Stimulated activated CD4-positive, alpha-beta T cell treated with anti-CD3 and anti-CD28 coated beads, Interleukin-1b, Interleukin-23, amount 100 ng/mL, for 48 hours (primary cell): ENCODE data around the gene CKLF.
"Not testable (repeated sequence)": the region's sequence is repeated elsewhere in the genome, so short reads cannot be mapped to it uniquely, and the experiment has no call there.

Experiments used
- DNase-seq: peaks from one replicate; pipeline ENCODE4 v3.0.0-alpha.2; 2020

The CKLF gene

GRCh38 chr16:66601471-66601870, 49.1 kb downstream of the CKLF start:
- DNase-seq: no peak

DNA sequence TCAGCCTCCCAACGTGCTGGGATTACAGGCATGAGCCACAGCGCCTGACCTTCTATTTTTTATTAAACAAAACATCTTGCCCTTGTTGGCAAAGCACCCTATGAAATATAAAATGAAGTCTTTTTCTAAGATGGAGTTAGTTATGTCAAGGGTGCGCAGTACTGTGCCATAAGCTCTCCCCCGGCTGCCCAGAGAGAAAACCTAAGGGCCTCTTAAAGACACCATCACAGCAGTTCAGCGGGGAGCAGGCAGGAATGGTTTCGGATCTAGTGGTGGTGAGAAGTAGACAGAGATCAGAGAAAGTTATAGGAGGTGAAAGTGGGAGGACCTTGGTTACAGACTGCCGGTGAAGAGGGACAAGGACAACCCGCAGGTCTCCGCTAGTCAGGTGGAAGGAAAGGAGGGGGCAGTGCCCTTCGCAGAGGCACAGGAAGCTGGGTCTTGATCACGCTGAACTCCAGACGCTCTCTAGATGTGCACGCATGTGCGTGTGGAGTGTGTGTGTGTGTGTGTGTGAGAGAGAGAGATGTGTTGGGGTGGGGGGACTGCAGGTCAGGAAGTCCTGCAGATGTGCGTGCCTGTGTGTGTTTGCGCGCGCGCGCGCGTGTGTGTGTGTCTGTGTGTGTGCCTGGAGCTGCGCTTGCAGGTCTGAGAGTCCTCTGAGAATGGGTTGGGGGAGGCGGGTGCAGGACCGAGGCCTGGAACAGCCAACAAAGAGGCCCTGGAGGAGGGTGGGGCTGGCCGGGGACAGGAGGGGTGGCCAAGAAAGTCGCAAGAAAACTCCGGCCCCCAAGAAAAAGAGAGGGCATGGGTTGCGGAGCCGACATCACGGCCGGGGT, 51.4 kb downstream of the CKLF start:
- peak; percentile 73 for DNase-seq

GRCh38 chr16:66604376-66605176, 52.2 kb downstream of the CKLF start, which contains the start of gene CMTM3:
TSS of gene CMTM3 (plus strand) at chr16:66604704. CDS start at chr16:66604806, 102 bp downstream.
- peak; percentile 69 for DNase-seq

- DNase-seq: peak; percentile 17
Observed at GRCh38 chr16:66605177-66605978, 53.0 kb downstream of the CKLF start.

DNA sequence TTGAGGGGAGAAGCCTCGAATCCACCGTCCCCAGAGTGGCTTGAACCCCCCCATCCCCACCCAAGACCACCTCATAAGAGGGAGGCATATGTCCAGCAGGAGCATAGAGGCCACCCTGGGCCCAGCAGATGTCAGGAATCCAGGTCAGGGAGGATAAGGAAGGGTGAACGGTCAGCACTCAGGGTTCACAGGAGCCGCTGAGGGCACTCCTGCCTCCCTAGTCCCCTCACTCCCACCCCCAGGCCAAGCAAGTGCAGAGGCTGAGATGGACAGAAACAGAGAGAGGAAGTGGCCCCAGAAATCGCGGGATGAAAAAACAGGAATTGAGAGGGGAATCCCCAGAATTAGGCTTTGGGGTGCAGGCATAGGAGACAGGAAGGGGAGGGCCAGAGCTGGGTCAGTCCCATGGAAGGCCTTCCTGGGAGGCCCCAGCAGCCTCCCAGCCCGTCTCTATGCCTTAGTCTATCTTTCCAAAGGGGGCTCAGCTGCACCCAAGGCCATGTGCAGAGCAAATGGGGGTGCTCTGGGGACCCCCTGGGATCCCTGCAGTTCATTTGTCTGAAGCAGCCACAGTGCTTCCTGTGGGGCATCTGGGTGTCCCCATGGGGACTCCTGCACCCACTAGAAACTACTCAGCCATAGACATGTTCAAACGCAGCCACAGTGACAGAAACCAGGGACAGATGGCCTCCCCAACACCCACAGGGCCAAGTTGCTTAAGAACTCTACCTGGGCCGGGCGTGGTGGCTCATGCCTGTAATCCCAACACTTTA, 53.8 kb downstream of the CKLF start:
- DNase-seq: no peak

DNA sequence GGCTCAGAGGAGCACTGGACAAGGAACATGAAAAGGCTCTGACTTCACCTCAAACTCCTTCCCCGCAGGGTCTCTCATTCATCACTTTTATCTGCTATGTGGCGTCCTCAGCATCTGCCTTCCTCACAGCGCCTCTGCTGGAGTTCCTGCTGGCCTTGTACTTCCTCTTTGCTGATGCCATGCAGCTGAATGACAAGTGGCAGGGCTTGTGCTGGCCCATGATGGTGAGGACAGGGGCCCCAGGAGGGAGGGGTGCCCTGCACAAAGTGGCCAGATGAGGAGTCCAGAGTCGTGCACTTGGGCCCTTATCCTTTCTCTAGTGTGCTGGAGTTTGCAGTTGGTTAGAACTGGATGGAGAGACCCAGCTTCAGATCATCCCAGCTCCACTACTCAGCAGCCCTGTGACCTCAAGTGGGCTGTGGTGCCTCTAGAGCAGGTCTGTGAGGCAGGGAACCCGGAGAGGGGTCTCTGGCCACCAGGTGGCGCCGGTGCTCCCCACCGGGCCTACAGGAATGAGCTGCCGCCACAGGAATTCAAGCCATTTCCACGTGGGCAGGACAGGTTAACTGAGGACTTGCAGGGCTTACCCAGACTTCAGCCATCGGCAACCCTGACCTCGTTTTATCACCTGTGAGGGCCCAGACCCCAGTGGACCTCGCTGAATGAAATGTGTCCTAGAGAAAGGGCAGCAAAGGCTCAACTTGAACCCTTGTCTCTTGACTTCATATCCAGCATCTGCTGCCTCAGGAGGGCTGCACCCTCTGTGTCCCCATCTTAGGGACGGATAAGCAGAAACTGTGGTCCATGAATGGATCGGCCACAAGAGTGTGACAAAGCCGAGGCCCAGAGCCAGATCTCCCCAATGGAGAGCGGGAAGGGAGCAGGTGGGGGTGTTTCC, 56.1 kb downstream of the CKLF start:
- DNase-seq: peak; percentile 86

DNA sequence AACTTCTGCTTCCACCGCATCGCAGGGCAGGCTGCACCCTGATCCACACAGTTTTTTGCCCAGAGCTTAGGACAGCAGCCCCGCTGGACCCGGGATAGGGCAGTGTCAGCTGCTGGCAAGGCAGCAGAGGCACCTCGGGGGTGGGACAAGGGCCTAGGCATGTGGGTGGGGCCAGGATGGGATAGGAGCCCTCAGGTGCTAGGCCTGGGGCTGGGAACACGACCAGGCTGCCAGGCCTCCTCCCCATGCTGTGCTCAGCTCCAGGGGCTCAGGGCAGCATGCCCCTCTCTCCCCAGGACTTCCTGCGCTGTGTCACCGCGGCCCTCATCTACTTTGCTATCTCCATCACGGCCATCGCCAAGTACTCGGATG, 56.7 kb downstream of the CKLF start:
- no peak for DNase-seq

DNA sequence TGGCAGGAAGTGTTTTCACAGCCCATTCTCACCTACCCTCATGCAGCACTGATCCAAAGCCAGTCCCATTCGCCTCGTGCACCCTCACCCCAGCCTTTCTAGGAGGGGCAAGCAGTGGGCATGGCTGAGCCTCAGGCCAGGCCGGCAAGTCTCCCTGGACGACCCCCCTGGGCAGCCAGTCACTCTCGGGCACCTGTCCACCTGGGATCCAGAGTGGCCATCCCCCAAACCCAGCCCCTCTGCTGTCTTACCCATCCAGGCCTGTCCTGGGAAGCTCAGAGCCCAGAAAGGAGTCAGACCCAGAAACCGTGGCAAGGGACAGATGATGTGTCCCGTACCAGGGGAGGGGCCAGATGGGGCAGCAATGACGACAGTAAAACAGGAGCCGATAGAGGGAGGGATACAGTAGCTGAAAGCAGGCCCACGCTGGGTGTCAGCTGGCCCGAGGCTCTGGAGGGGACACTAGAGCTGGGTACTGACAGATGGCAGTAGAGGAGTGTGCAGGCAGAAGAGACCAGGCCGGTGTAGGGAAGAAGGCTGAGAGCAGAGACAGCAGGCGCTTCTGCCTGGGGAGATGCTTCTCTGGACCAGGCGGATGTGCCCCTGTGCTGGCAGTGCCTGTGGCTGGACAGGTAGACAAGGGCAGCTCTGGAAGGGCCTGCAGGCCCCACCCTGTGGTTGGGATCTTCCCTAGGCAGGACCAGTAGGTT, 57.9 kb downstream of the CKLF start:
- no peak for DNase-seq

- DNase-seq: not testable (repeated sequence)
Observed at GRCh38 chr16:66611911-66612310, 59.5 kb downstream of the CKLF start.

DNA sequence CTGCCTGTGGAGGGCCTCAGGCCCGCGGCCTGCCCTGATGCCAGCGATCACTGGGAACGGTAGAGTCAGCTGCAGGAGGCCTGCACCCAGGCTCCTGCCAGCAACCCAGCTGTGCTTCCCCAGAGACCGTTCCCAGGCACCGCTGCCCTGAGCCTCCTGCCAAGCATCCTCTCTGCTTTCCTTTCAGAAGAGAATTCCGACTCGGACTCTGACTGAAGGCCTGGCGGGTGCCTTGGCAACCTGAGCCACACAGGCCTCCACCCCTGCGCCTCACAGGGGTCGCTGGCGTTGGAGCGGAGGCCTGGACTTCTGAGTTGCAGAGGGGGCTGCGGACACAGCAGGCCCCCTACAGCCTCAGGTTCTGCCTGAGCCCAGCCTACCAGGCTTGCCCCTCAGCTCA, 60.0 kb downstream of the CKLF start:
- DNase-seq: no peak

DNA sequence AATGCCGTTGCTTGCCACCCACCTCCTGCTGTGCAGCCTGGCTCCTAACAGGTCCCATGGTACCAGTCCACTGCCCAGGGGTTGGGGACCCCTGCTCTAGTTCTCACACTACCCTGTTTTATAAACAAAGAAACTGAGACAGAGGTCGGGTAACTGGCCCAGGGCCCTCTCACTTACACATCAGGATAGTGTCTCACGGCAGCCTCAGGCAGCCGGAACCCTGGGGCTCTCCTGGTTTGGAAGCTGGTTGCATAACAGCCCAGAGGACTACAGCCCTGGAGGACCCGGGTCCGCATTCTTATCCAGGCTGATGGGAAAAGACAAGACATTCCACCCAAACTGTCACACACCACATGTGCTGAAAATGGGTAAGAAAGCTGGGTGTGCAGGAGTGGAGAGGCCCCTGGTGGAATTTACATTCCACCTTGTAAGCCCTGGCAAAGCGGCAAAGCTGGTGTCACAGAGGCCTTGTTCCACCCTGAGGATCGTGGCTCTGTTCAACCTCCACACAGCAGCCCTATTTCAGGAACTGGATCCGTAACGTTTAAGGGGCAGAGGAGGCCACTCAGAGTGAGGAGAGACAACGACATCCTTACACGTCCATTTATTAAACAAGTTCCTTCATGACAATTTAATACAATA, 61.9 kb downstream of the CKLF start:
- DNase-seq: no peak
